ENCODE data around the gene WIPF1. TPM values are rescaled to one million over a fixed set of nuclear protein-coding genes. Genes with fewer than 3 reads are reported as not detected.

WIPF1 gene
- polyA plus RNA-seq, 5 donors = 25.9 to 33.5 (median 31.1) TPM

GRCh38 chr2:174544802-174545201 lies 52.8 kb downstream of the WIPF1 start:
- DNase-seq = no peak

GRCh38 chr2:174544156-174544555 lies 53.4 kb downstream of the WIPF1 start:
- DNase-seq = no peak

- DNase-seq = no peak
Observed at GRCh38 chr2:174540893-174541292, 56.7 kb downstream of the WIPF1 start.

- DNase-seq = no peak
Observed at GRCh38 chr2:174535757-174536703, 61.6 kb downstream of the WIPF1 start.

- no peak for DNase-seq
Observed at GRCh38 chr2:174535083-174535482, 62.5 kb downstream of the WIPF1 start.

GRCh38 chr2:174529916-174530315 lies 67.7 kb downstream of the WIPF1 start:
- no peak for DNase-seq

- DNase-seq = no peak
Observed at GRCh38 chr2:174527959-174528358, 69.6 kb downstream of the WIPF1 start.

GRCh38 chr2:174527101-174527721 lies 70.4 kb downstream of the WIPF1 start:
- no peak for DNase-seq

- no peak for DNase-seq
Observed at GRCh38 chr2:174524527-174524926, 73.1 kb downstream of the WIPF1 start.

GRCh38 chr2:174522553-174522952 lies 75.1 kb downstream of the WIPF1 start:
- DNase-seq = no peak

GRCh38 chr2:174518395-174518794 lies 79.2 kb downstream of the WIPF1 start:
- DNase-seq = no peak

GRCh38 chr2:174516501-174517378 lies 80.9 kb downstream of the WIPF1 start:
- DNase-seq = no peak

GRCh38 chr2:174512345-174512744 lies 85.3 kb downstream of the WIPF1 start:
- DNase-seq = no peak

GRCh38 chr2:174511580-174512260 lies 85.9 kb downstream of the WIPF1 start:
- DNase-seq = no peak

GRCh38 chr2:174510583-174511189 lies 86.9 kb downstream of the WIPF1 start:
- no peak for DNase-seq

Other genes starting within 250 kb of the WIPF1 start
- 10 to 100 TPM; 25.5 to 38.2 (median 35.3) TPM for gene SCRN3, start 202.1 kb downstream of the WIPF1 start, polyA plus RNA-seq (ENCODE audit: insufficient read depth in 1 of 5, insufficient read length in 5 of 5, low replicate concordance in 1 of 5)
- 1 to 10 TPM; 3.0 to 4.2 (median 3.6) TPM for gene GPR155, start 110.8 kb downstream of the WIPF1 start, polyA plus RNA-seq (ENCODE audit: insufficient read depth in 1 of 5, insufficient read length in 5 of 5, low replicate concordance in 1 of 5)
- 1 to 10 TPM in 1 of 5 donors, under 1 TPM in 4; 0.27 to 6.2 (median 0.46) TPM for gene CHRNA1, start 166.7 kb upstream of the WIPF1 start, polyA plus RNA-seq (ENCODE audit: insufficient read depth in 1 of 5, insufficient read length in 5 of 5, low replicate concordance in 1 of 5)